GM12872 (cell line): ENCODE measurements around the gene DZANK1.

Experiments used
- TF ChIP-seq, protein P1 (sequence below): IDR thresholded peaks from 3 replicates; pipeline ENCODE4 v1.5.1; 2011; ENCODE audit warnings: low read depth, mild to moderate bottlenecking, low read length, moderate library complexity; ENCODE audit not compliant: insufficient read depth

Gene DZANK1

DNA sequence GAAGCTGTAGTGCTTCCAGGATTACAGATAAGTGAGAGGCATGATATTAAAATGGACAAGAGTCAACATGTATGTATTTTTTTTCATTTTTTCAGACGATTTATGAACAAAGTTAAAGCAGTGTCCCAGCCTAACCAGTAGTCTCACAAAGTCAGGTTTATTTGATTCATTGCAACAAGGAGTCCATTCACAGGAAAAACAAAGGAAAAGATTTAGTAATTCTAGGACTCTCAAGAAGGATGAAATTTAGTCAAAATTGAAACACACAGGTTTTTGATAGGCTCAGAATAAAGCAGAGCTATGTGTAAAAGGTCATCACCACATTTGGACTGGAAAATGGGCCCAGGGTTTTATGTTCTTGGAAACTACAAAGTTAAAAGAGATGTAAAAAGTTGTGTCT lies 94.5 kb downstream of the DZANK1 start:
- TF ChIP-seq, protein P1, sequence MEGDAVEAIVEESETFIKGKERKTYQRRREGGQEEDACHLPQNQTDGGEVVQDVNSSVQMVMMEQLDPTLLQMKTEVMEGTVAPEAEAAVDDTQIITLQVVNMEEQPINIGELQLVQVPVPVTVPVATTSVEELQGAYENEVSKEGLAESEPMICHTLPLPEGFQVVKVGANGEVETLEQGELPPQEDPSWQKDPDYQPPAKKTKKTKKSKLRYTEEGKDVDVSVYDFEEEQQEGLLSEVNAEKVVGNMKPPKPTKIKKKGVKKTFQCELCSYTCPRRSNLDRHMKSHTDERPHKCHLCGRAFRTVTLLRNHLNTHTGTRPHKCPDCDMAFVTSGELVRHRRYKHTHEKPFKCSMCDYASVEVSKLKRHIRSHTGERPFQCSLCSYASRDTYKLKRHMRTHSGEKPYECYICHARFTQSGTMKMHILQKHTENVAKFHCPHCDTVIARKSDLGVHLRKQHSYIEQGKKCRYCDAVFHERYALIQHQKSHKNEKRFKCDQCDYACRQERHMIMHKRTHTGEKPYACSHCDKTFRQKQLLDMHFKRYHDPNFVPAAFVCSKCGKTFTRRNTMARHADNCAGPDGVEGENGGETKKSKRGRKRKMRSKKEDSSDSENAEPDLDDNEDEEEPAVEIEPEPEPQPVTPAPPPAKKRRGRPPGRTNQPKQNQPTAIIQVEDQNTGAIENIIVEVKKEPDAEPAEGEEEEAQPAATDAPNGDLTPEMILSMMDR, result no peak

DNA sequence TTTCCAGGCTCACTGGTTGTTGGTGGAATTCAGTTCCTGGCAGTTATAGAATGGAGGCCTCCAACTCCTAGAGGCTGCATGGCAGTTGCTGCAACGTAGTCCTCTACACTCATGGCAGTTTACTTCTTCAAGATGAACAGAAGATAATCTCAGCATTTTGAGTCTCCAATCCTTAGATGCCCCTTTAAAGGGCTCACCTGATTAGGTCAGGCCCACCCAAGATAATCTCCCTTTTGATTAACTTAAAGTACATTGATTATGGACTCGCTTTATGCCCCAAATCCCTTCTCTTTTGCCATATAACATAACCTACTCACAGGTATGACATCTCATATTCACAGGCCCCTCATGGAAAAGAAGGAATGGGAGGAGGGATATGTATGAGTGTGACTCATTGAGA lies 102.1 kb downstream of the DZANK1 start:
- TF ChIP-seq, protein P1, result no peak

DNA sequence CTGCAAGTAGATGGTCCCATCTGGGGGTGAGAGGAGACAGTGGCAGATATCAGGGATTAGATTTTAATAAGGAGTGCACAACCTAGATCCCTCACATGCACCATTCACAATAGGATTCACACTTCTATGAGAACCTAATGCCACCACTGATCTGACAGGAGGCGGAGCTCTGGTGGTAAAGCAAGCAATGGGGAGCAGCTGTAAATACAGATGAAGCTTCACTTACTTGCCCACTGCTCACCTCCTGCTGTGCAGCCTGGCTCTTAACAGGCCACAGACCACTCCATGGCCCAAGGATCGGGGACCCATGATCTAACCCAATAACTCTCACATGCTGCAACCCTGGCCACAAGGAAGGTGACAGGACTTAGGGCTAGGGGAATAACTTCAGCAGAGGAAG lies 103.1 kb downstream of the DZANK1 start:
- TF ChIP-seq, protein P1, result no peak

DNA sequence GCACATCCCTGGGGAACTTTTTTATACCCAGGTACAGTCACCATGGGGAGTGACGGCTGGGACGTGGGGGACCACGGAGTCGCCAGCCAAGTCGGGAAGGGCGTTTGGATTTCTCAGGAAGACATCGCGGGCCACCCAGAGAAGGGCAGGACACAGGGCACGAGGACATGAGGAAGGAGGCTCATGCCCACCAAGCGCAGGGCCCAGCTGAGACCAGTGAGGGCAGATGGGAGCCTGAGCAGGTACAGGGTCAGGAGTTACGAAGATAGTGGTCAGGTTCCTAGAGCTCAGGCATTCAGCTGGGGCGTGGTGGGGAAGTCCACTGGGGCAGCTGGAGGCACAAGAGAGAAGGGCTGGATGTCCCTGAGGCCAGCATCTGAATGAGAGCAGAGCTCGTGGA lies 103.9 kb downstream of the DZANK1 start:
- TF ChIP-seq, protein P1, result no peak

DNA sequence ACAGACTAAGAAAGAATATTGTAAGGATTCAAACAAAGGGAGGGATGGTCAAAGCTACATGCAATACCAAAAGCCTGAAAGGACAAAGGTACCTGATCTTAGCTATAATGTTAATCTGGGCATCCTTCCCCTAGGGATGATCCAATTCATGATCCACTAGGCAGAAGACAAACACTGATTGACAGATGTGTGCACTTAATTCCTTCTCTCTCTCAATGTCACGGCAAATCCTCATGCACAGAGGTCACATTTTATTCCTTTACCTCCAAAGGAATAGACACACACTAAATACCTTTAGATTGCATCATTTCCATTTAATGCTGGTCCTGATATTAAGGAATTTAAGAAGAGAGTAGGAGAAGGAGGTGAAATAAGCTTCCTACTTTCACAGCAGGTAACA lies 105.2 kb downstream of the DZANK1 start:
- TF ChIP-seq, protein P1, result no peak

DNA sequence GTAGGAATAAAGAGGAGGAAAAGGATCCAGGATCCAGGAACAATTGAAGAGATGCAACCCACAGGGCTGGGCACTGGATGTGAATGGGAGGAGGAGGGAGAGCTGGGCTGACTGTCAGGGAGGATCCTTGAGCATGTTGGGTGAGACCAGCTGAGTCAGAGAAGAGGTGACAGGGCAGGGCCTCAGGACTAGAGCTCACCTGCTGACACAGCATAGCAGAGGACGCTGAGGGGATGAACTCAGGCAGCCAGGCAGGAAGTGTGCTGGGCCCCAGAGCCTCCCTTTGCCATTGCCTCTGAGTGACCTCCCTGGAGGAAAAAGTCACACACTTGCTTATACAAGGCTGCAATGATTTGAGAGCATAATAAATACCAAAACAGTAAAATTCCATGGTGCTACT lies 106.2 kb downstream of the DZANK1 start:
- TF ChIP-seq, protein P1, result no peak

DNA sequence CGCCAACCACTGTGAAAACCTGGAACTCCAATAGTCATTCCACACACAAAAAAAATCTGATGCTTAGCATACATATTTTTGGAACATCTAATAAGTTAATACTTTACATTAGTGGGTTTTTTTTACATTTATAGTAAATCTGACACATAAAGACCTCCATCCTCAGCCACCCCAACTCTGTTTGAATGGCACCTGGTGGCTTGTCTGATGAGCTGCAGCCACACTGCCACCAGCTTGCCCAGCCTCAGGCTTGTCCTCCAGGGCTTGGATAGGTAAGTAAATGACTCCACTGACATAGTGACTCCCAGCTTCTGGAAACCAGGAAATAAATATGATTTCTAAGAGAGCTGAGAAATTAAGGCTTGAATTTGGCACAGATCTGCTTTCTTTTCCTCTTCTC lies 107.0 kb downstream of the DZANK1 start:
- TF ChIP-seq, protein P1, result no peak
